Activated effector memory CD4-positive, alpha-beta T cell treated with Interleukin-2 at 50 U/mL for 16 hours (primary cell): ENCODE data around the gene TRMU.

Experiments used
- DNase-seq: peaks from one replicate; pipeline ENCODE4 v3.0.0-alpha.2; 2020

TRMU gene

DNA sequence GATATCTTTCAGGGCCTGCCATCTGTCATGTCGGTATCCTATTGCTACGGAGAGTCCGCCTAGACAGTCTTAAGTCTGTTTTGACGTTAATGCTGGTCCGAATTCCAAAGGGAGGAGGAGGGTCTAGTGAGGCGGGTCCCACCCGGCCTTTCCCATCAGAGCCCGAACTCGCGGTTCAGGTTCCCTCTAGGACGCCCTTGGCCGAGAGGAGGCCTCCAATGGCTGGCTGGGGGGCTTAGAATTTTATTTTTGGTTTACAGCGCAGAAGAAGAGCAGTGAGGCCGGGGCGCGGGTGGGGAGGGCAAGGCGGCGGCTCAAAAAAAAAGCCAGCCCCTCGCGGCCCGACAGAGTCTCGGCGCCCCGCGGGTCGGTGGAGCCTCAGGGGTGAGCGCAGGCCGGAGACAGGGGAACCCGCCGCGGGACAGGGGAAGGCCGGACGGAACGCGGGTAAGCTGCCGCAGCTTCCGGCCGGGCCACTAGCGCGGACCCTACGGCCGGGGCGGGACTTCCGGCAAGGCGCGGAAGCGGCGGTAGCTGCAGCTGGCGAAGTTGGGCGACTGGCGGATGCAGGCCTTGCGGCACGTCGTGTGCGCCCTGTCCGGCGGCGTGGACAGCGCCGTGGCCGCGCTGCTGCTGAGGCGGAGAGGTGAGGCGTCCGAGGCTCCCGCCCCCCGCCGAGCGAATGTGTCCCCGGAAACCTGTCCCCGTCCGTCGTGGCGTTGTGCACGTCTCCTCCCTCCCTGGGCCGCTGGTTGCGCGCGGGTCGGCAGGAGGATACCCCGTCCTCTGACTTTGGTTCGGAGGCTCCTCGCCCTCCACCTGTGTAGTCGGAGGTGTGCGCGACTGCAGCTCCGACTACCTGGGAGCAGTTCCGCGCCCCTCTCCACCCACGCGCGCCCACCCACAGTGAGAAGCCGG lies at the start of gene TRMU:
Gene TRMU, plus strand, starts transcription at position 514 of the 918 bp plus-strand sequence. Its CDS starts 51 bp downstream, at position 565.
- DNase-seq: peak; percentile 66

DNA sequence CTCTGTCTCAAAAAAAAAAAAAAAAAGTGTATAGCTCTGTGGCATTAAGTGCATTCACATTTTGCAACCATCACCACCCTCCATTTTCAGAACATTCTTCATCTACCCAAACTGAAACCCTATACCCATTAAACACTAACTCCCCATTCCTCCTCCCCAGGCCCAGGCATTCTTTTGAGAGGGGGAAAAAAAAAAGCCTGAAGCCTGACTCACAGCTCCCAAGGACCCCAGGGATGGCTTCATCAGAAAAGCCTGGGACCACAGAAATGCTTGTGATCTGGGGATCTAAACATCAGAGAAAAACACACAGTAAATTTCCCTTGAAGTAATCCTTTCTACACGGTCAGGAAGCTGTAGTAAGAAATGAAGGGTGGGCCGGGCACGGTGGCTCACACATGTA lies 49.5 kb upstream of the TRMU start:
- no peak for DNase-seq

DNA sequence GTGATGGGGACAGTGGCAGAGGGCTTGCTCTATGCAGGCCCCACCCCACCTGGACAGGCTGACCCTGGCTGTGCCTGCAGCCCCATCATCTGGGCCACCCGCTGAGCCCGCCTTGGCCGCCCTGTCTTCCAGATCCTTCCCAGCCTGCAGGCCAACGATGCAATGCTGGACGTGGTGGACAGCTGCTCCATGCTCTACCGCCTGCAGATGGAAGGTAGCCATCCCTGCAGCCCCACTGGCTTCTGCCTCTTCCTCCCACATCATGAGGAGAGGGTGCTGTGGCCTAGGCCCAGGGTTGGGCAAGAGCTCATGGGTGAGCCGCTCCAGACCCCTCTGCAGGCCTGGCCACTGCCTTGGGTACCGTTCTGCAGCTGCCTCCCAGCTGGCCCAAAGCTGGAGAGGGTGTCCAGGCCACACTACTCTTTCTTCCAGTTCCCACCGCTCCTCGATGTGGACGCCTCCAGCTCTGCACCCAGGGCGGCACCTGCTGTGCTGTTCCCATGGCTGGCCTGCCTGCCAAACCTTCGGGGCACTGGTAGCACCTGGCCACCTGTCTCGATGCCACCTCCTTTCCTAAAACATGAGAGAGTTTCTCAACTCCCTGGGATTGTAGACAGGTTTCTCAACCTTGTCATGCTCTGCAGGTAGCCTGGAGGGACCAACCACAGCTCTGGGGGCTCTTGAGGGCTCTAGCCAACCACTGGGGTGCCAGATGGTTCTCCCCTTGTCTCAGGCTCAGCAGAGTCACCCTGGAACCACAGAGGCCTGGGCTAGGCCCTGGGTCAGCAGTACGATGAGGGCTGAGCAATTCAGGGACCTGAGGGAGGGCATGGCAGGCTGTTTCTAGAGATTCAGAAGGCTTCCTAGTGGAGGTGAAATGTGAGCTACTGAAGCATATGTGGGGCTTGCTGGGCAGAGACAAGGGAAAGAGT lies 48.3 kb upstream of the TRMU start:
- DNase-seq: no peak

- peak; percentile 6 for DNase-seq
These were observed 47.4 kb upstream of the TRMU start for GRCh38 chr22:46287873-46288751.

DNA sequence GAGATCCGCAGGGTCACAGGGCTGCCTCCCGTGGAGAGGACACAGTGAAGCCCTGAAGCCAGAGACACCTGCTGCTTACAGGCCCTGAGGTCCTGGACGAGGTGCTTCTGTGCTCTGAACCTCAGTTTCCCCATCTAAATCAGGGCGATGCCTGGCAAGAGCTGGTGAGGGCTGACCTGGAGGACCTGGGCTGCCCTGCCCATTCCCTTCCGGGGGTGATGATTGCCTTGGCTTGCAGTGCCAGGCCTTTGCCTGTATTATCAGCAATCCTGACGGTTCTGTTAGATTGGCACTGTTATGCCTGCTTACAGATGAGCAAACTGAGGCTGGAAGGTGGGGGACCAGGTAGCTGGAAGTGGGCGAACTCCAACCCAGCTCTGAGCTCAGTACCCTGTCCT lies 46.7 kb upstream of the TRMU start:
- no peak for DNase-seq

DNA sequence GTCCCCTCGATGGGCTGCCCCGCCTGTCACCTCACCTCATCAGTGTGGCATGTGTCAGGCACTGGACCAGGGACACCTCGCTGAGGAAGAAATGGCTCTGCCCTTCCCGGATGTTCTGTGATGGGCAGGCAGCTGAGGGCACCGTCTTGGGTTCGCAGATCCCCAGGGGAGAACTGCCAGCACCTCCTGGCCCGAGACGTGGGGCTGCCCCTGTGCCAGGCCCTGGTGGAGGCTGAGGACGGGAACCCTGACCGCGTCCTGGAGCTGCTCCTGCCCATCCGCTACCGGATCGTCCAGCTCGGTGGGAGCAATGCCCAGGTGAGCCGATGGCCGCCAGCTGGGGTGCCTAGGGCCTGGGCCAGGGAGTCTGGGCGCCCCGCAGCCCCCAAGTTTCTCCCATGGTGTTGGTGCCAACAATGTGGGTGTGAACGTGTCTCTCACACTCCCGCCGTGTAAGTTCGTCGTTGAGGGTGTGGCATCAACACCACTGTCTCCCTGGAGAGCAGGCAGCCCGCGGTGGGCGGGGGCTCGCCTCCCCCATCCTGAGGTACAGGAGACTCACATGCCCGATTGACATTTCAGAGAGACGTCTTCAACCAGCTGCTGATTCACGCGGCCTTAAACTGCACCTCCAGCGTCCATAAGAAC lies 46.1 kb upstream of the TRMU start:
- DNase-seq: no peak

DNA sequence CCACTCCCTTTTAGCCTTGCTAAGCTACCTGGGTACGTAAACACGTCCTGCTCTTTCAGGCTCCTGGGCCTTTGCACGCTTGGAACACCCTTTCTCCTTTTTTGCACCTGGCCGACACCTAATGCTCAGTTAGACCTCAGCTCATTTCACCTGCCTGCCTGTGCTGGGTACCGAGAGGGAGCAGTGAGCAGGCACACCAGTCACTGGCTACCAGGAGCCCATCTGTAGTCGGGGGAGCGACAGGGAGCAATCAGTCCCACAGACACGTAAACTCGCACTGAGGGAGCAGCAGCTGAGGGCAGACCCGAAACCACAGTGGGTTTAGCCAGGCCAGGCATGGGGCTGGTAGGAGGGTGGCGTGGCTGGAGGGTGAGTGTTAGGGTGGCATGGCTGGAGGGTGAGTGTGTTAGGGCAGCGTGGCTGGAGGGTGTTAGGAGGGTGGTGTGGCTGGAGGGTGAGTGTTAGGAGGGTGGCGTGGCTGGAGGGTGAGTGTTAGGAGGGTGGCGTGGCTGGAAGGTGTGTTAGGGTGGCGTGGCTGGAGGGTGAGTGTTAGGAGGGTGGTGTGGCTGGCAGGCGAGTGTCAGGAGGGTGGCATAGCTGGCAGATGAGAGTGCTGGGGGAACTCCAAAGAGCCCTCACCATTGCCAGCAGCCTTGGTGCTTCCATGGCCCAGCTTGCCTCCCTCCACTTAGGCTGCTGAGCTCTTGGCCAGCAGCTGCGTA lies 45.2 kb upstream of the TRMU start:
- no peak for DNase-seq

GRCh38 chr22:46290843-46291785 lies 44.4 kb upstream of the TRMU start:
- no peak for DNase-seq

DNA sequence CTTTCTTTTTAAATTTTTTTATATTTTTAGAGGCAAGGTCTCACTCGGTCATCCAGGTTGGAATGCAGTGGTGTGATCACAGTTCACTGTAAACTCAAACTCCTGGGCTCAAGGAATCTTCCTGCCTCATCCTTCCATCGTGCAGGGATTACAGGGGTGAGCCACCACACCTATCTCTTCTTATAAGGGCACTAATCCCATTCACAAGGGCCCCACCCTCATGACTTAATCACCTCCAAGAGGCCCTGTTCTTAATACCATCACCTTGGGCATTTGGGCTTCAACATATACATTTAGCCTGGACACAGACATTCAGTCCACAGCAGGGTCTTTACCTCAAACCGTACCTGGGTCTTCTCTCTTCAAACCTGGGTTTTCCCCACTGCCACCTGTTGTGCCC lies 43.3 kb upstream of the TRMU start:
- DNase-seq: no peak

DNA sequence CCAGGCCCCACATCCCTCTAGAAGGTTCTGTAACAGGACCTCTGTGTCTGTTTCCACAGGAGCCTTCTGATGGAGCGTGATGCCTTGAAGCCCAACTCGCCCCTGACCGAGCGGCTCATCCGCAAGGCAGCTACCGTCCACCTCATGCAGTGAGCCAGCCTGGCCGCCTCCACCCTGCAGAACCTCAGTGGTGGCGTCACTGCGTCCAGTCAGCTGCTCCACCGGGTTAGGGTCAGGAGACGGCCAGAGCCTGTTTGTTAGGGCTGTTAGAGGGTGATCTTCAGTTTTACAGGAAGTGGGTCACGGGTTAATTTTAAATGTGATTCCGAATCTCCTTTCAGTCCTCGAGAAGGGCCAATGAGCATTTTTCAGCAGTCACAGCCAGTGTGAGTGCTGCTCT lies 42.8 kb upstream of the TRMU start:
- no peak for DNase-seq

GRCh38 chr22:46293577-46294260 lies 41.8 kb upstream of the TRMU start:
- DNase-seq: no peak

DNA sequence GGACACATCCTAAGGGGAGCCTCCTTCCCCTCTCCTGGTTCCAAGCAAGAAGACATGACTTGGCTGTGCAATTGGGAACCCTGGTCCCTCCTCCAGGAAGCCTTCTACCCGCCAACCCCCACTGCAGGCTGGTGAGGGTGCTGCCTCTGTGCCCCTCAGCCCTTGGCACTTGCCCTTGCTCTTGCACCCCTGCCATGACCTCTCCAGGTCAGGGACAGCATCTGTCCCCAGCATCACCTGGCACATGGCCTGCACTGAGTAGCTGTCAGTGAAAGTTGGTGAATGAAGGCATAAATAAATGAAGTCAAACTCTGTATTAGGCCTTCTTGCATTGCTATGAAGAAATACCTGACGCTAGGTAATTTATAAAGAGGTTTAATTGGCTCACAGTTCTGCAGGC lies 40.7 kb upstream of the TRMU start:
- DNase-seq: no peak

DNA sequence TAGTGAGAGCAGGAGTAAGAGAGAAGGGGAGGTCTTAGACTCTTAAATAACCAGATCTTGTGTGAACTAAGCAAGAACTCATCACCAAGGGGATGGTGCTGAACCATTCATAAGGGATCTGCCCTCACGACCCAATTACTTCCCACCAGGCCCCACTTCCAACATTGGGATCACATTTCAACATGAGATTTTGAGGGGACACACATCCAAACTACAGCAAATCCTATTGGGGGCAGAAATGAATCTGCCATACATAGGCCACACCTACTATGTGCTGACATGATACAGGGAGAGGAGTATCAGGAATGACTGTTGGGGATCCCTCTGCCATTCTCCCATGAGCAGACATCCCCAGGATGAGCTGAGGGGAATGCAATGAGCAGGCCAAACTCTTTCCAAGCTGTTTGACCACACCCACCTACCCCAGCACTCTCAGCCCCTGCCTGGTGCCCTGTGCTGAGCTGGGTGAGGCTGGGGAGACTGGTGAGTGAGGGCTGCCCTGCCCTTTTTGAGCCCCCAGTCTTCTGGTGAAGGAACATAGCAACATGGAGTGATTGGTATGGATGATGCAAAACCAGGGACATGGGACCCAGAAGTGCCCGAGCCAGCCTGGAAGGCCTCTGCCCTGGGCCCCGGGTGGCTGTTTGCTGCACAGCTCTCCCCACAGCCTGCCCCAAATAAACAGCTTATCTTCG lies 40.1 kb upstream of the TRMU start:
- DNase-seq: no peak

DNA sequence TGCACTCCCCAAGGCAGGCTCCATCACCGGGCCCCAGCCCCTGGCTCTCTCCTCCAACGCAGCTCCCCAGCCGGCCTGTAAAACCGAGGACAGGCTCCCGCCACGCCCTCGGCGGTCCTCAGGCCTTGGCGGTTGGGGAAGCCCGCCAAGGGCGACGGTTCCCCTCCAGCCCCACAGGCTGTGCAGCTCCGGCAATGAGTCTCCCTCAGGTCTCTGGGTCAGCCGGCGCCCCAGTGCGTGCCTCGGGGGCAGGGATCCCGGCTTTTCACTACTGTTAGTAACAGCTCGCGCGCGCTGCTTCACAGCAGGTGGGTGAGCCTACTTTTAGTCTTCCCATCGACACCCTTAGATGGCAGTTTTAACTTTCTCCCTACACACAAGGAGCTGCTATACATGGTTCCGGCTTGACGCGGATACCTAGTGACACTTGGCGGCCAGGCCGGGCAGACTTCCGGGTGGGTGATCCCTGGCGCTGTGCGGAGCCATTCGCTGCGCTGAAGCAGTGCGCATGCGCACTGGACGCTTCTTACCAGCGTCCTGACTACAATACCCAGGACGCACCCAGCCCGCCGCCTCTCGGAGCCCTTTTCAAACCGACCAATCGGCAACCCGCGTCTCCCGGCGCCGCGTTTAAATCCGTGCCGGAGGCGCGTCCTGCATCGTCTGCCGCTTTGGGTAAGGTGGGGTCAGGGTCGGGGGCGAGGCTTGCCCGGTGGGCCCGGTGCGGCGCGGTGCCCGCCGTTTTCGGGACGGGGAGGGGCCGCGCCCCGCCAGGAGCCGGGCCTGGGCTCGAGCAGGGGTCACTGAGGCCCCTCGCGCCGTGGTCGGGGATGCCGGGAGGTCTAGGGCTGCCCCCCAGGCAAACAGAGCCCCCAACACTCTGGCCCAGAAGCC lies 39.0 kb upstream of the TRMU start, which contains the start of gene GTSE1:
Gene GTSE1, plus strand, starts transcription at position 614 of the 894 bp plus-strand sequence. CDS start 531 bp downstream, outside the sequence.
- peak; percentile 95 for DNase-seq

DNA sequence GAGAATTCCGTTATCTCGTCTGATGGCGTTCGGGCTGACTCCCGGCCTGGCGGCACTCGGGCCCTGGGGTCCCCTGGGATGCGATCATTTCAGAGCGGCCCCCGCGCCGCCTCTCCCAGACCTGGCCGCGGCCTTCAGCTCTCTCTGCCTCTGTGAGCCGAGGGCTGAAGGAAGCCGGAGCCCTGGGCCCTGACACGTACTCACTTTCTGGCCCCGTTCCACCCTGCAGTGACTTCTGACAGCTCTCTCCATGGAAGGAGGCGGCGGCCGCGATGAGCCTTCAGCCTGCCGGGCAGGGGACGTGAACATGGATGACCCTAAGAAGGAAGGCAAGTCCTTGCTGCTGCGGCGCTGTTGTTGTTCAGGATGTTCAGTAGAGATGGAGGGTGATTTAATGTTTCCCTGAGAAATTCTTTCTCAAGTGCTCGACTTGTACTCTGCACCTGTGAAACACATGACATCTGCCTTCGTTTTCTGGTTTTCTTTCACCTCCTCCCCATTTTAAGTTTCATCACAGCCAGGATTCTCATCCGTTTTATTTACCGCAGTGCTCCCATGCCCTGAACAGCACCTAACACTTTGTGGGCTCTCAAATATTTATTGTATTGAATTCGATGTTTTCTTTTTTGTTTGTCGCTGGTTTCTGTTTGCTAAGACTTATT lies 38.2 kb upstream of the TRMU start:
- no peak for DNase-seq

DNA sequence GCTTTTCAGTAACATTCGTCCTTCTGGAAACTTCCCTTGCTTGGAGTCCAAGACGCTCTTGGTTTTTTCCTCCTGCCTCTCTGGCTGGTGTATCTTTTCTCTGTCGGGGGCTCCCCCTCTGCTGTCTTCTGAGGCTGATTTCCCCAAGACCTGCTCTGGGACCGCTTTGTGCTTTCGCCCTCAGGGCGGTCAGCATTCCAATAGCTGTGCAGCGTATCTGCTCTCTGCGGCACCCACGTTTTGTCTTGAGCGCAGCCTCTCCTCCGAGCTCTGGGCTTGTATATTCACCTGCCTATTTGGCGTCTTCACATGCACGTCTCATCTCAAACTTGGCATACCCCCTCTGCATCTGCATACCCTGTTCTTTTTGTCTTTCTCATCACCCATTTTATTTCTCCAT lies 36.4 kb upstream of the TRMU start:
- no peak for DNase-seq

DNA sequence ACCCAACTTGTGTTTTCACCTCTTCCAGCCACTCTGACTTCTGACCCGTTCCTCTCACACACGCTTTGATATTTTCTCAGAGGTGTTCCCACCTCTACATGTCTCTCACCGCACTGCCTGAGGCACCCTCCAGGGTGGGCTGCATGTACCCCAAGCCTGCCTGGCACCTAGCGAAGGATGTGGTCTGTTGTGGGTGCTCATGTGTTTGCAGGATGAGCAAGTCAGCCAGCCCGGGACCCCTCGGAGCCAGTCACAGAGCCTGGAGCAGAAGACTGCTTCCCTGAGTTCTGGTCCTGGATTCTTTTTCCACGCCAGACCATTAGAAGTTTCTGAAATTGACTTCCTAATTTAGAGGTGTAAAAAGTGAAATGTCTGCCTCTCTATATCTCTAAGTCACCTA lies 35.0 kb upstream of the TRMU start:
- no peak for DNase-seq
